ENCODE results near the gene POLD1. TPM values are rescaled to one million over a fixed set of nuclear protein-coding genes. Genes with fewer than 3 reads are reported as not detected.
"Not testable (repeated sequence)": the region's sequence is repeated elsewhere in the genome, so short reads cannot be mapped to it uniquely, and the experiment has no call there.

POLD1 gene
- total and polyA plus RNA-seq, 2 experiments from 2014 or later, result 73.8 to 74.3 TPM

DNA sequence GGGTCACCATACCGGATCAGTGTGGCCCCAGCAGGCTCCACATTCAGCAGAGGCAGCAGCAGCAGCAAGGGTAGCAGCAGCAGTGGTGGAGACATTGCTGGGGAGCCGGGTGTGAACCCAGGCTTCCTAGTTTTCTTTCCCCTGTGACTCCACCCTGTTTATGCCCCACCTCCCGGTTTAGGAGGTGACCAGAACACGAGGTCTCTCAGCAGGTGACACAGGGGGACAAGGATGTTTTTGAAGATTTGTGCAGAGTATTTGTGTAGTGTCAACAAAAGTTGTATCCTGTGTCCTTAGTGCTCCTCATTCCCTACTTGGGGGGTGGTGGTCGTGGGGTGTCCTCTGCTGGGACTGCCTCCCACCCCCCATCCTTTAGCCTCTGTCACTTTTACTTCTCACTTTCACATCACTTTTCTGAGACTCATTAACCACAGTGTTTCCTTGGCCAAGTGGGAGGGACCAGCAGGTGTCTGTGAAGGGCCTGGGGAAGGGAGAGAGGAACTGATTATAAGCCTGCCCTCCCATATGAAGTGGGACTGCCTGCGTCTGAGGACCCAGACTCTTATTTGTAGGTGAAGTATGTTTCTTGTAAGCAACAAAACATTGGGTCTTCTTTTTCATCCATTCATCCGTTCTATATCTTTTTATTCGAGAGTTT is 39.4 kb upstream of the POLD1 start:
- H3K9me3 ChIP-seq (ENCODE audit: low read depth), result no peaks in the 10 kb centered on the region
- H3K27me3 ChIP-seq, result no peaks in the 10 kb centered on the region
- no peaks in the 10 kb centered on the region for H3K36me3 ChIP-seq
- H3K27ac ChIP-seq, result no peak overlapping the region
- no peak for DNase-seq (ENCODE audit: low read depth in 1 of 2, low spot score in 1 of 2)
- H3K4me3 ChIP-seq, result no peak overlapping the region
- peaks cover 9% of the 10 kb centered on the region for H3K4me1 ChIP-seq (ENCODE audit: low read depth)
- TF ChIP-seq, protein P1, sequence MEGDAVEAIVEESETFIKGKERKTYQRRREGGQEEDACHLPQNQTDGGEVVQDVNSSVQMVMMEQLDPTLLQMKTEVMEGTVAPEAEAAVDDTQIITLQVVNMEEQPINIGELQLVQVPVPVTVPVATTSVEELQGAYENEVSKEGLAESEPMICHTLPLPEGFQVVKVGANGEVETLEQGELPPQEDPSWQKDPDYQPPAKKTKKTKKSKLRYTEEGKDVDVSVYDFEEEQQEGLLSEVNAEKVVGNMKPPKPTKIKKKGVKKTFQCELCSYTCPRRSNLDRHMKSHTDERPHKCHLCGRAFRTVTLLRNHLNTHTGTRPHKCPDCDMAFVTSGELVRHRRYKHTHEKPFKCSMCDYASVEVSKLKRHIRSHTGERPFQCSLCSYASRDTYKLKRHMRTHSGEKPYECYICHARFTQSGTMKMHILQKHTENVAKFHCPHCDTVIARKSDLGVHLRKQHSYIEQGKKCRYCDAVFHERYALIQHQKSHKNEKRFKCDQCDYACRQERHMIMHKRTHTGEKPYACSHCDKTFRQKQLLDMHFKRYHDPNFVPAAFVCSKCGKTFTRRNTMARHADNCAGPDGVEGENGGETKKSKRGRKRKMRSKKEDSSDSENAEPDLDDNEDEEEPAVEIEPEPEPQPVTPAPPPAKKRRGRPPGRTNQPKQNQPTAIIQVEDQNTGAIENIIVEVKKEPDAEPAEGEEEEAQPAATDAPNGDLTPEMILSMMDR (IDR thresholded peaks at IDR 0.05; ENCODE audit: low read depth, low read length), result no peak

DNA sequence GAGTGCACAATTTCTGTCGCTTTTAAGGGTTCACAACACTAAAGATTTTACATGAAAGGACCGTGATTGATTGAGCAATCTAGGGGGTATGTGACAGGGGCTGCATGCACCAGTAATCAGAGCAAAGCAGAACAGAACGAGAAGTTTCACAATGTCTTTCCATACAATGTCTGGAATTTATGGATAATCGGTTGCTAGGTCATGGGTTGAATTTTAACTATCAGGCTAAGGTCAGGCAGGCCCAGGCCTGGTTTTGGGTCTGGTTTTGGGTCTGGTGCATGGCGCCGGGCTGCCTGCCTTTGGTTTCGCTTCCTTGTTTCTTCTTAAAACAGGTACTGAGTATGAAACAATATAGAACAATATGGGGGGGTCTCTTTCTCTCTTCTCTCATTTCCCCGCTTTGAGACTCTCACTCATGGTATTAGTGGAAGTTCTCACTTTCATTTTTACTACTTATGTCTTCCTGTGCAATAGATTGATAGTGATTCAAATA is 37.0 kb upstream of the POLD1 start:
- H3K27me3 ChIP-seq; DNase-seq (ENCODE audit: low read depth in 1 of 2, low spot score in 1 of 2); H3K4me1 ChIP-seq (ENCODE audit: low read depth); H3K4me3 ChIP-seq; H3K27ac ChIP-seq; H3K9me3 ChIP-seq (ENCODE audit: low read depth); H3K36me3 ChIP-seq: not testable (repeated sequence)

DNA sequence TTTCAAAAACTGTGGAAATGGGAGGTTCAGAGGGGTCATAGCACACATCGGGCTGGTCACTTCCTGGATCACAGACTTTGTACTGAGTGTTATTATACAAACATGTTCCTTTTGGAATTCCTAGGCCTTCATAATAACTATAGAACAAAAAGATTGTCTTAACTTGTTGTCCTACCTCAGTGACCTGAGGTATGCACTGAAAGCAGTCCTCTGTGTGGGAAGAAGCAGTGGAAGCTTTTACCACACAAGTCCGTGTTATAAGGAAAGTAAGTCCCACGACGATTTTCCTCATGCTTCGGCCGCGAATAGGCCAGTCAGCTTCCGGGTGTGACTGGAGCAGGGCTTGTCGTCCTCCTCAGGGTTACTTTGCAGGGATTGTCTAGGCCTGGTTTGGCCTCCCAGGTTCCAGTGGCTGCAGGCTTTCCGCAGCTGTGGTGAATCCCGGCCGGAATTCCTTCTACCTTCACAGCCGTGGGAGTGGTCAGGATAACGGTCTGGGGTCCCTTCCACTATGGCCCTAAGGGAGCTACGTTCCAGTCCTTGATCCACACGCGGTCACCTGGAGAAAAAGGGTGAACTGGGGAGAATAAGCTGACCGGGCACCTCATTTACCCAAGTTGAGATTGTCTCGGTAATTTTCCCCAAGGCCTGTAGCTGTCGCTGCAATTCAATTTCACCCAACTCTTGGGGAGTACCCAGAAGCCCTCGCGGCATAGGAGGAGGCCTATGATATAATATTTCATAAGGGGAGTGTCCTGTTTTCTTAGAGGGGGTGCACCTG is 34.7 kb upstream of the POLD1 start:
- peaks cover 9% of the 10 kb centered on the region for H3K4me1 ChIP-seq (ENCODE audit: low read depth)
- DNase-seq (ENCODE audit: low read depth in 1 of 2, low spot score in 1 of 2), result no peak
- no peaks in the 10 kb centered on the region for H3K27me3 ChIP-seq

DNA sequence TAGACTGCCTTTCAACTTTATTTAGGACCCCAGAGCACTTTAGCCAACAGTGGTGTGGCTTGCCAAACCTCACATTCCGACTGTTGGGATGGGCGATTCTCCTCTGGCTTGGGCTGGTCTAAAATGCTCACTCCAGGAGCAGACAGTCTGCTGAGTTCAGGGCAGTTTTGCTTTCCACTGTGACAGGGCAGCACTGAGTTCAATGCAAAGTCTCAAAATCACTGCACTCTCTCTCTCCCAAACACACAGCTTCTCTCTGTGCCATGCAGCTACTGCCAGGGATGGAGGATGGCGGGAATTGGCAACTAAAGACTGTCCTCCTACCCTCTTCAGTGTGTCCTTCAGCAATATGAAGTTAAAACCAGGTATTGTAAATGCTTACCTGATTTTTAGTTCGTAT is 31.9 kb upstream of the POLD1 start:
- no peak overlapping the region for H3K4me3 ChIP-seq
- H3K27me3 ChIP-seq, result no peaks in the 10 kb centered on the region
- peaks cover 9% of the 10 kb centered on the region for H3K4me1 ChIP-seq (ENCODE audit: low read depth)
- no peak overlapping the region for H3K27ac ChIP-seq
- H3K9me3 ChIP-seq (ENCODE audit: low read depth), result no peaks in the 10 kb centered on the region
- DNase-seq (ENCODE audit: low read depth in 1 of 2, low spot score in 1 of 2), result no peak
- TF ChIP-seq, protein P1 (IDR thresholded peaks at IDR 0.05; ENCODE audit: low read depth, low read length), result no peak
- no peaks in the 10 kb centered on the region for H3K36me3 ChIP-seq

More for the DNA sequence above, 34.7 kb upstream of the POLD1 start:
- no peaks in the 10 kb centered on the region for H3K9me3 ChIP-seq (ENCODE audit: low read depth)
- TF ChIP-seq, protein P1 (IDR thresholded peaks at IDR 0.05; ENCODE audit: low read depth, low read length), result no peak
- H3K4me3 ChIP-seq, result no peak overlapping the region
- H3K27ac ChIP-seq, result peak overlapping the region; percentile 62
- no peaks in the 10 kb centered on the region for H3K36me3 ChIP-seq

DNA sequence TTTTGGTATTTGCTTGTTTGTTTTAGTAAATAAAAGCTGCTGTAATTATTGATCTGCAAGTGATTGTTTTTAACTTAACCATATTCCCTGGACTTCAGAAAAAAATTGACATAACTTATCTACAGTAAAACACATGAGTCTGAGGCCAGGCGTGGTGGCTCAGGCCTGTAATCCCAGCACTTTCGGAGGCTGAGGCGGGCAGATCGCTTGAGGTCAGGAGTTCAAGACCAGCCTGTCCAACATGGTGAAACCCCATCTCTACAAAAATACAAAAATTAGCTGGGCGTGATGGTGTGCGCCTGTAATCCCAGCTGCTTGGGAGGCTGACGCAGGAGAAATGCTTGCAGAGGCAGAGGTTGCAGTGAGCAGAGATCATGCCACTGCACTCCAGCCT is 30.7 kb upstream of the POLD1 start:
- not testable (repeated sequence) for H3K36me3 ChIP-seq; DNase-seq (ENCODE audit: low read depth in 1 of 2, low spot score in 1 of 2); H3K9me3 ChIP-seq (ENCODE audit: low read depth); H3K4me3 ChIP-seq; H3K27ac ChIP-seq; H3K4me1 ChIP-seq (ENCODE audit: low read depth); H3K27me3 ChIP-seq

DNA sequence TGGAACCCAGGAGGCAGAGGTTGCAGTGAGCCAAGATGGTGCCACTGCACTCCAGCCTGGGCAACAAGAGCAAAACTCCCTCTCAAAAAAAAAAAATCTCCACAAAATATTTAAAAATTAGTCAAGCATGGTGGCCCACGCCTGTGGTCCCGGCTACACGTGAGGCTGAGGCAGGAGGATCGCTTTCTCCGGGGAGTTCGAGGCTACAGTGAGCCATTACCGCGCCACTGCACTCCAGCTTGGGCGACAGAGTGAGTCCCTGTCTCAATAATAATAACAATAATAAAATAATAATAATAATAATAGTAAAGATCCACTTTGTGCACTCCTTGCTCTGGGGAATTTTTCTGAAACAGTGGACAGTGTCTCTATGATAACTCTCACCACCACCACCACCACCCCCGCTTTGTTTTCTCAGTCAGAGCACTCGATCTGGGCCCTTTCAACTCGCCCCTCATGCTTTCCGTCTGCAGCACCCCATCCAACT is 27.4 kb upstream of the POLD1 start:
- Histone ChIP-seq H3K4me1 (ENCODE audit: low read depth) (no peaks in the 10 kb centered on the region), H3K36me3 (no peaks in the 10 kb centered on the region), H3K27ac (no peak overlapping the region), H3K9me3 (ENCODE audit: low read depth) (no peaks in the 10 kb centered on the region), H3K4me3 (no peak overlapping the region), H3K27me3 (no peaks in the 10 kb centered on the region)
- no peak for DNase-seq (ENCODE audit: low read depth in 1 of 2, low spot score in 1 of 2)
- TF ChIP-seq, protein P1 (IDR thresholded peaks at IDR 0.05; ENCODE audit: low read depth, low read length), result no peak

Data from cardiac muscle cell (in vitro differentiated cells and primary cell).